ENCODE measurements around the gene TLNRD1.

DNA sequence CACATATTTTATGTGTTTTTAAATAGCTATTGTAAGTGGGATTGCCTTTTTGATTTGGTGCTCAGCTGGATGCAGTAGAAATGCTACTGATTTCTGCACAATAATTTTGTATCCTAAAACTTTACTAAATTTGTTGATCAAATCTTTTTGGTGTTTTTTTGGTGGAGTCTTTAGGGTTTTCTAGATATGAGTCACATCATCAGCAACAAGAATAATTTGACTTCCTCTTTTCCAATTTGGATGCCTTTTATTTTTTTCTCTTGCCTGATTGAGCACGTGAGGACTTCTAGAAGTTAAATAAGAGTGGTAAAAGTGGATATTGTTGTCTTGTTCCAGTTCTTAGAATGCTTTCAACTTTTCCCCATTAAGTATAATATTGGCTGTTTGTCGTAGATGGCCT lies 51.3 kb downstream of the TLNRD1 start:
- TF ChIP-seq POLR2AphosphoS5 (IDR thresholded peaks at IDR 0.05) = no peak
- TF ChIP-seq, protein P1, sequence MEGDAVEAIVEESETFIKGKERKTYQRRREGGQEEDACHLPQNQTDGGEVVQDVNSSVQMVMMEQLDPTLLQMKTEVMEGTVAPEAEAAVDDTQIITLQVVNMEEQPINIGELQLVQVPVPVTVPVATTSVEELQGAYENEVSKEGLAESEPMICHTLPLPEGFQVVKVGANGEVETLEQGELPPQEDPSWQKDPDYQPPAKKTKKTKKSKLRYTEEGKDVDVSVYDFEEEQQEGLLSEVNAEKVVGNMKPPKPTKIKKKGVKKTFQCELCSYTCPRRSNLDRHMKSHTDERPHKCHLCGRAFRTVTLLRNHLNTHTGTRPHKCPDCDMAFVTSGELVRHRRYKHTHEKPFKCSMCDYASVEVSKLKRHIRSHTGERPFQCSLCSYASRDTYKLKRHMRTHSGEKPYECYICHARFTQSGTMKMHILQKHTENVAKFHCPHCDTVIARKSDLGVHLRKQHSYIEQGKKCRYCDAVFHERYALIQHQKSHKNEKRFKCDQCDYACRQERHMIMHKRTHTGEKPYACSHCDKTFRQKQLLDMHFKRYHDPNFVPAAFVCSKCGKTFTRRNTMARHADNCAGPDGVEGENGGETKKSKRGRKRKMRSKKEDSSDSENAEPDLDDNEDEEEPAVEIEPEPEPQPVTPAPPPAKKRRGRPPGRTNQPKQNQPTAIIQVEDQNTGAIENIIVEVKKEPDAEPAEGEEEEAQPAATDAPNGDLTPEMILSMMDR (IDR thresholded peaks at IDR 0.05) = no peak
- TF ChIP-seq EP300 (IDR thresholded peaks at IDR 0.05) = no peak

All from gastroesophageal sphincter (tissue), 3 donors.